Activated naive CD8-positive, alpha-beta T cell treated with anti-CD3 and anti-CD28 coated beads for 36 hours (primary cell): ENCODE measurements around the gene OR1D5. TPM values are rescaled to one million over a fixed set of nuclear protein-coding genes. Genes with fewer than 3 reads are reported as not detected.

Source experiments
- DNase-seq: peaks from one replicate; pipeline ENCODE4 v3.0.0; 2021
- H3K27ac Mint-ChIP-seq: one replicate; pipeline ENCODE4 v1.8.0; 2022; ENCODE audit warnings: mild to moderate bottlenecking, moderate library complexity, mixed read lengths
- H3K27me3 Mint-ChIP-seq: one replicate; pipeline ENCODE4 v1.8.0; 2022; ENCODE audit warnings: mild to moderate bottlenecking, mixed read lengths
- H3K36me3 Mint-ChIP-seq: one replicate; pipeline ENCODE4 v1.8.0; 2021; ENCODE audit warnings: mild to moderate bottlenecking, mixed read lengths
- H3K4me1 Mint-ChIP-seq: one replicate; pipeline ENCODE4 v1.8.0; 2021; ENCODE audit warnings: mixed read lengths
- H3K4me3 Mint-ChIP-seq: one replicate; pipeline ENCODE4 v1.8.0; 2022; ENCODE audit warnings: mild to moderate bottlenecking, moderate library complexity, mixed read lengths
- H3K9me3 Mint-ChIP-seq: one replicate; pipeline ENCODE4 v1.8.0; 2022; ENCODE audit warnings: mixed read lengths
- total RNA-seq, 2 experiments: library from RNA; stranded (reverse); gene quantifications; one replicate each; pipeline ENCODE4 v1.2.3, GENCODE V29; 2021

The OR1D5 gene
- total RNA-seq, 2 experiments from 2014 or later, result not detected

DNA sequence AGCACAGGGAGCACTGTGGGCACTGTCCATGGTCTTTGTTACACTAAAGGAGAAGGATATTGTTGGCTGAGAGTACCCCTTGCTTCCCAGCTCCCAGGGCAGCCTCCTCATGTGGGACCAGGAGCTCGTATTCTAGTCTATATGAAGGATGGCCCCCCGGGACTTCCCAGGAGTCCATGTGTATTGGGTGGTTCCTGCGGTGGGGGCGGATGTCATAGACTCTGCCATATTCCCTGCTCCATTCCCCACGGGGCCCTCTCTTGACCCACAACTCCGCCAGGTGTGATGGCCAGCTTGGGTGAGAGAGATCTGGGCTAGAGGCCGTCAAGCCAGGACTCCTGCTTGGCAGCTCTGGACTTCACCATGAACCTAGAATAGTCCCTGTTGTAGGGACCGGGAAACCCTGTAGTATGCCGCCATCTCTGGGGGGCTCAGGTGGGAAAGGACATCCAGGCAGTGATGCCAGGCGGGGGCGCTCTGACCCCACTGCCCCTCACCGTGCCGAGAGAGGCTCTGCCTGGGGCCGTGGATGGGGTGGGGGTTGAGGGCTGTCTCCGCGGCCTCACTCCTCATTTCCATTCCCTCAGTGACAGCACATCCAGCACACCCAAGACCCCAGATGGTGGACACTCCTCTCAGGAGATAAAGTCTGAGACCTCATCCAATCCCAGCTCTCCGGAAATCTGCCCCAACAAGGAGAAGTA, 37.8 kb downstream of the OR1D5 start:
- Mint-ChIP-seq H3K27me3 (no peaks in the 10 kb centered on the region), H3K36me3 (peaks cover 31% of the 10 kb centered on the region), H3K4me1 (no peaks in the 10 kb centered on the region), H3K4me3 (no peak overlapping the region), H3K27ac (no peak overlapping the region), H3K9me3 (peaks cover 22% of the 10 kb centered on the region)
- no peak for DNase-seq

DNA sequence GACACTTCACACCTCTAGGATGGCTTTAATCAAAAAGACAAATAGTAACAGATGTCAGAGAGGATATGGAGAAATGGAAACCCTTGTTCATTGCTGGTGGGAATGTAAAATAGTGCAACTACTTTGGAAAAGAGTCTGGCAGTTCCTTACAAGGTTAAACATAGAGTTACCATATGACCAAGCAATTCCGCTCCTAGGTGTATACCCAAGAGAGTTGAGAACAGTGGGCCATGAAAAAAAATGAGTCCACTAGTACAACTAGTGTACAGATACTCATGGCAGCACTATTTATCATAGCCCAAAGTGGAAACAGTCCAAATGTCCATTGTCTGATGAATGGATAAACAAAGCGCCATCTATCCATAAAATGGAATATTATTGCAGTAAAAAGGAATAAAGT, 39.1 kb downstream of the OR1D5 start:
- peaks cover 22% of the 10 kb centered on the region for H3K9me3 Mint-ChIP-seq
- H3K36me3 Mint-ChIP-seq, result peaks cover 31% of the 10 kb centered on the region
- no peak for DNase-seq
- no peak overlapping the region for H3K4me3 Mint-ChIP-seq
- H3K27ac Mint-ChIP-seq, result no peak overlapping the region
- H3K27me3 Mint-ChIP-seq, result no peaks in the 10 kb centered on the region
- no peaks in the 10 kb centered on the region for H3K4me1 Mint-ChIP-seq

DNA sequence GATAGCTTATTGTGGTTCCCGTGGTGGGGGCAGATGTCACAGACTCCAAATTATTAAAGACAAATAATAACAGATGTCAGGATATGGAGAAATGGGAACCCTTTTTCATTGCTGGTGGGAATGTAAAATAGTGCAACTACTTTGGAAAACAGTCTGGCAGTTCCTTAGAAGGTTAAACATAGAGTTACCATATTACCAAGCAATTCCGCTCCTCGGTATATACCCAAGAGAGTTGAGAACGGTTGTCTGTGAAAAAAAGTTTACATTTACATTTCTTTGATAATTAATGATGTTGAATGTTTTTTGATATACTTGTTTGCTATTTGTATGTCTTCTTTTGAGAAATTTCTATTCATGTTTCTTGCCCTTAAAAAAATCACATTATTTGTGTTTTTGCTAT, 41.2 kb downstream of the OR1D5 start:
- Mint-ChIP-seq H3K27ac (no peak overlapping the region), H3K9me3 (peaks cover 22% of the 10 kb centered on the region), H3K4me3 (no peak overlapping the region), H3K4me1 (no peaks in the 10 kb centered on the region), H3K36me3 (peaks cover 31% of the 10 kb centered on the region), H3K27me3 (no peaks in the 10 kb centered on the region)
- no peak for DNase-seq

DNA sequence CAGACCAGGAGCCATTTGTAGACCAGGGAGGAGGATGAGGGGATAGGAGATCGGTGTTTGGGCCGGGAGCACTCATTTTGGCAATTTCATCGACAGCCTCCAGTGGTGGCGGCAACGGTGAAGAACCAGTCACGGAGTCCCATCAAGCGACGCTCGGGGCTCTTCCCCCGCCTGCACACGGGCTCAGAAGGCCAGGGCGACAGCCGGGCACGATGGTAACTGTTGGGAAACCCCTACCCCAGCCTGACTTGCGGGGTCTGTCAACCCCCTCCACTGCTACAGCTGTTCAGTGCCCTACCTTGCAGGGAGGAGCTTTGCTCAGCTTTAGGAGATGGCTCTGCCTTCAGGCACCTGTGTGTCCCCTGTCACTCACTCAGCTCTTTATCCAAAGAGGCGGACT, 43.0 kb downstream of the OR1D5 start:
- Mint-ChIP-seq H3K4me1 (no peaks in the 10 kb centered on the region), H3K9me3 (peaks cover 22% of the 10 kb centered on the region), H3K4me3 (no peak overlapping the region), H3K36me3 (peaks cover 31% of the 10 kb centered on the region), H3K27ac (no peak overlapping the region), H3K27me3 (no peaks in the 10 kb centered on the region)
- DNase-seq, result no peak

DNA sequence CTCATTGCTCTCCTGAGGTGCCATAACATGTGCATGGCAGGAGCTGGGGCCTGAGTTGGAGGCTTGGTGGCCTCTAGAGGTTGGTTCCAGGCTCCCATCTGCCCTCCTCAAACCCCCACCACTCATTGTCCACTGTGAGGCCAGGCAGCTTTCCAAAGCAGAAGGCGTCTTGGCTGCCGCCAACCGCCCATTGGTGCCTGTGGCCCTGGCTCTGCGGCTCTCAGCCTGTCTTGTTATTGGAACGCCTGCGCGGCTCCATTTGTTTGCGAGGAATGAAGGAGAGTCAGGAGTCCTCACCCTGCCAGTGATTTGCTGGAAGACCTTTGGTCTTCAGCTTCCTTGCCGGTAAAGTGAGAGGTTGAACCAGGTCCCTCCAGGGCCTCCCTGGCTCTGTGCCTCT, 43.6 kb downstream of the OR1D5 start:
- Mint-ChIP-seq H3K4me3 (no peak overlapping the region), H3K27me3 (no peaks in the 10 kb centered on the region), H3K27ac (no peak overlapping the region), H3K9me3 (peaks cover 22% of the 10 kb centered on the region), H3K36me3 (peaks cover 31% of the 10 kb centered on the region), H3K4me1 (no peaks in the 10 kb centered on the region)
- DNase-seq, result no peak

DNA sequence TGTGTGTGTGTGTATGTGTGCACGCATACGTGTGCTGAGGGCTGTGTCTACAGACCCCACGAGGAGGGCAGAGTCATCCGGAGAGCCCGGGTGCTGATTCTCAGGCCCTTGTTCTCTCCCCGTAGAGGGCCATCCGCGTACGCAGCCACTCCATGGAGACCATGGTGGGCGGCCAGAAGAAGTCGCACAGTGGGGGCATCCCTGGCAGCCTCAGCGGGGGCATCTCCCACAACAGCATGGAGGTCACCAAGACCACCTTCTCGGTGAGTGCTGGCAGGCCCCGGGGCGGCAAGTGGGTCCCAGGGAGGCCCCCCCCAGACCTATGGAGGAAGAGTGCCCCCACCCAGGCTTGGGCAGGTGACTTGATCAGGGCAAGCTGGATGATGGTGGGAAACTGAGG, 45.5 kb downstream of the OR1D5 start:
- DNase-seq, result no peak
- peaks cover 12% of the 10 kb centered on the region for H3K9me3 Mint-ChIP-seq
- no peaks in the 10 kb centered on the region for H3K27me3 Mint-ChIP-seq
- H3K4me1 Mint-ChIP-seq, result no peaks in the 10 kb centered on the region
- H3K36me3 Mint-ChIP-seq, result peaks cover 21% of the 10 kb centered on the region
- no peak overlapping the region for H3K27ac Mint-ChIP-seq
- H3K4me3 Mint-ChIP-seq, result no peak overlapping the region

DNA sequence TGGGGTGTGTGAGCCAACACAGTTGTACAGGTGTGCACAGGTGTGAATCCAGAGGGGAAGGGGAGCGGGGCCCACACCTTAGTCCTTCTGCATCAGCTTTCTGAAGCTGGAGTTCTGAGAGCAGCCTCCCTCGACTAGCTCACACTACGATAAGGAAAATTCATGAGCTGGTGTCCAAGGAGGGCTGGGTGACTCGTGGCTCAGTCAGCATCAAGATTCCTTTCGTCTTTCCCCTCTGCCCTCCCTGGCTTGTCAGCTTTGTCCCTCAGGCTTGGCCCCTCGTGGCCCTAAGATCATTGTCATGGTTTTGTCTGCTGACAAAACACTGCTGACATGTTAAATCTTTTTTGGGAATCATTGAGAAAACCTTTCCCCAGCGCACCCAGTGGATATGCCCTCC, 47.5 kb downstream of the OR1D5 start:
- Mint-ChIP-seq H3K27ac (no peak overlapping the region), H3K4me1 (no peaks in the 10 kb centered on the region), H3K4me3 (no peak overlapping the region), H3K27me3 (no peaks in the 10 kb centered on the region), H3K36me3 (peaks cover 2% of the 10 kb centered on the region), H3K9me3 (no peaks in the 10 kb centered on the region)
- DNase-seq, result no peak

DNA sequence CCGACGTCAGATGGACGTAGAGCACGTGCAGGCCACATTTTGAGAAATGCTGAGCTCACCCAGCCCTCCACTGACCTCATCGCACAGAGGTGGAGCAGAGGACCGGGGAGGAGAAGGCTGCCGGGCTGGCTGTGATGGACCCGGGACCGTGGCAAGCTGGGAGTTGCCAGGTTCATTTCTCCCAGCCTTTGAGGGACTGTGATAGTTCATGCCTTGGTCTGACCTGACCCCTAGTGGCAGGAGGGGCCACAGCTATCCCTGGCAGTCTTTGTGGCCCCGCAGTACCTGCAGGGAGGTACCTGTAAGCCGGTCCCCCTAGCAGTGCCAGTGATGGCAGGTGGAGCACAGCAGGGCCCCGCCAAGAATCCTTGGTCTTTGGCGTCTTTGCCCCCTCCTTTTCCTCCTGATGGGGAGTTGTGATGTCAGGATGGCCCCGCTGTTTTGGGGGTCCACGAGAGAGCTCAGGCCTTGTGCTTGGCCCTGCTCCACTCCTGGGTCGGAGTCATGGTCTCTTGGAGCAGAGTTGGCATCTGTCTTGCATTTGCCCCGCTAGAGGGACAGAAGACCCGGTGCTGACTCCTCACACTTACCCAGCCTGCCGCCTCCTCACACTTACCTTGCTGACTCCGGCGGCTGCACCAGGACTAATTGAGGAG, 50.4 kb downstream of the OR1D5 start:
- no peaks in the 10 kb centered on the region for H3K4me1 Mint-ChIP-seq
- peak; percentile 51 for DNase-seq
- no peaks in the 10 kb centered on the region for H3K9me3 Mint-ChIP-seq
- H3K27me3 Mint-ChIP-seq, result no peaks in the 10 kb centered on the region
- H3K27ac Mint-ChIP-seq, result no peak overlapping the region
- no peaks in the 10 kb centered on the region for H3K36me3 Mint-ChIP-seq
- H3K4me3 Mint-ChIP-seq, result no peak overlapping the region

Other genes starting within 250 kb of the OR1D5 start
- not detected for gene OR1D2, start 40.8 kb upstream of the OR1D5 start, total RNA-seq
- gene OR1G1, start 63.9 kb upstream of the OR1D5 start, total RNA-seq, result not detected
- not detected for gene OR1A2, start 133.9 kb upstream of the OR1D5 start, total RNA-seq
- not detected for gene OR1A1, start 144.1 kb upstream of the OR1D5 start, total RNA-seq
- gene OR3A1, start 234.8 kb upstream of the OR1D5 start, total RNA-seq, result under 1 TPM; 0.74 to 0.99 TPM